Natural killer cell (primary cell): Measurements from ENCODE around the gene NOP58. TPM values are rescaled to one million over a fixed set of nuclear protein-coding genes. Genes with fewer than 3 reads are reported as not detected.

ENCODE experiments used
- ATAC-seq, 3 donors: fragments of 150-1000 bp in 2 of 3; fragments of 200-7000 bp in 1 of 3; cut with Tn5 transposase; 1 replicate in 1 of 3; 2 replicates in 2 of 3; pipeline ENCODE4 v1.10.0; 2021; ENCODE audit warnings: mild to moderate bottlenecking in 2 of 3, moderate library complexity in 2 of 3
- DNase-seq, 2 donors: peaks; one replicate each; pipeline versions ENCODE4 v3.0.0 to v3.0.0-alpha.2; 2013 to 2021; ENCODE audit warnings: mixed read lengths in 1 of 2
- H3K27ac ChIP-seq: one replicate; pipeline ENCODE4 v1.5.1; 2013; ENCODE audit warnings: mild to moderate bottlenecking, low read length
- H3K27me3 ChIP-seq: one replicate; pipeline ENCODE4 v1.6.1; 2013; ENCODE audit warnings: low read length; ENCODE audit not compliant: control insufficient read depth, insufficient read depth
- H3K36me3 ChIP-seq: one replicate; pipeline ENCODE4 v1.6.1; 2013; ENCODE audit warnings: low read length; ENCODE audit not compliant: control insufficient read depth, insufficient read depth
- H3K4me1 ChIP-seq: one replicate; pipeline ENCODE4 v1.6.1; 2013; ENCODE audit warnings: low read length; ENCODE audit not compliant: control insufficient read depth, insufficient read depth
- H3K4me3 ChIP-seq: one replicate; pipeline ENCODE4 v1.5.1; 2013; ENCODE audit warnings: low read length
- H3K9me3 ChIP-seq: one replicate; pipeline ENCODE4 v1.6.1; 2013; ENCODE audit warnings: low read length; ENCODE audit not compliant: control insufficient read depth, insufficient read depth
- H3K27ac Mint-ChIP-seq, 2 donors: one replicate each; pipeline ENCODE4 v1.8.0; 2022; ENCODE audit warnings: mild to moderate bottlenecking in 2 of 2, mixed read lengths in 2 of 2, moderate library complexity in 1 of 2
- H3K27me3 Mint-ChIP-seq, 2 donors: one replicate each; pipeline ENCODE4 v1.8.0; 2022; ENCODE audit warnings: low read depth in 2 of 2, mixed read lengths in 2 of 2
- H3K36me3 Mint-ChIP-seq: one replicate; pipeline ENCODE4 v1.8.0; 2022; ENCODE audit warnings: mixed read lengths
- H3K4me1 Mint-ChIP-seq, 2 donors: one replicate each; pipeline ENCODE4 v1.8.0; 2022; ENCODE audit warnings: mixed read lengths in 2 of 2
- H3K4me3 Mint-ChIP-seq: one replicate; pipeline ENCODE4 v1.8.0; 2022; ENCODE audit warnings: mild to moderate bottlenecking, moderate library complexity, mixed read lengths
- H3K9me3 Mint-ChIP-seq, 2 donors: one replicate each; pipeline ENCODE4 v1.8.0; 2022; ENCODE audit warnings: mixed read lengths in 2 of 2
- WGBS: methylation state at CpG from one replicate; pipeline ENCODE4 v1.1.7; 2013; ENCODE audit warnings: missing lambda C conversion rate; ENCODE audit not compliant: insufficient coverage; 5-methylcytosine and 5-hydroxymethylcytosine counted together
- intact Hi-C: fragments of 100-400 bp; cut with micrococcal nuclease; formaldehyde crosslinking; loops from one replicate; pipeline ENCODE4 v1.14.2; 2022
- total RNA-seq, 4 donors: library from RNA; stranded (reverse); fragments of 120-200 nt in 1 of 4; gene quantifications; one replicate each; pipeline versions ENCODE4 v1.2.3 to v1.2.4, GENCODE V29; 2013 to 2022
- TF ChIP-seq, protein P1 (sequence below): fragments of 200-600 bp; IDR thresholded peaks from one replicate; pipeline ENCODE4 v1.8.0; 2022; ENCODE audit warnings: antibody characterized with exemption

NOP58 gene
- total RNA-seq, 3 donors from 2014 or later (not counting 1 experiment from before 2014, with no cell fraction given), result 122 to 155 (median 124) TPM

DNA sequence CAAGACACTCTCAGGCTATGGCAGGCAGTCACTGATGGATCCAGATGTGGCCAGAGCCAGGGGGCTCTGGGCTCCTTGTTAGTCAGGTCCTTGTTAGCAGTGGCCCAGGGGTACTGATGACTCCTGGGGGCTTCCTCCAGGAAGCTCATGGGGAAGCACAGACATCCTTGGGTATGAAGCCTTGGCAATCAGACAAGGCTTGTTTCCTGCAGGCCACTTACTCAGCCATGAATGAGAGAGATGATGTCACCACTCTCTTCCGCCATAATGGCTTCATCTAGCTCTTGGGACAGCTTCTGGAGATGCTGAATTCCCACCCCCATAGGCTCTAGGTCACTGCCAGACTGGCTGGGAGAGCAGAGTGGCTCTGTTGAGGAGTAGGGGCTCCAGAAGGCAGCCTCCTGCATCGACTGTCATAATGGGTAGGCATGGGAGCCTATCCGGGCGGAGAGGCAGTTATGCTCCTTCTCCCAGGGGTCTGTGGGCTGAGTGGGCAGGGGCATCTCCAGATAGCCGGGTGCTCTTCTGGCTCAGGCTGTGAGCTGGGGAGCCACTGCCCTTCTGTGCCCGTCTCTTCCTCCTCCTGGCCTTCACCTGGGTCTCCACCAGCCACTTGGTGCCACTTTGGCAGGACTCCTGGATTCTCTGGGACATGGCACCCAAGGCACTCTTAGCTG is 70.4 kb downstream of the NOP58 start:
- Mint-ChIP-seq H3K27me3 (no peaks in the 10 kb centered on the region), H3K4me3 (no peak overlapping the region), H3K4me1 (peaks cover 0 to 7% of the 10 kb centered on the region in 2 donors), H3K27ac (no peak overlapping the region), H3K36me3 (no peaks in the 10 kb centered on the region), H3K9me3 (no peaks in the 10 kb centered on the region)
- Histone ChIP-seq H3K36me3 (no peaks in the 10 kb centered on the region), H3K27me3 (no peaks in the 10 kb centered on the region), H3K27ac (no peak overlapping the region), H3K4me1 (no peaks in the 10 kb centered on the region), H3K9me3 (no peaks in the 10 kb centered on the region), H3K4me3 (no peak overlapping the region)
- TF ChIP-seq, protein P1, sequence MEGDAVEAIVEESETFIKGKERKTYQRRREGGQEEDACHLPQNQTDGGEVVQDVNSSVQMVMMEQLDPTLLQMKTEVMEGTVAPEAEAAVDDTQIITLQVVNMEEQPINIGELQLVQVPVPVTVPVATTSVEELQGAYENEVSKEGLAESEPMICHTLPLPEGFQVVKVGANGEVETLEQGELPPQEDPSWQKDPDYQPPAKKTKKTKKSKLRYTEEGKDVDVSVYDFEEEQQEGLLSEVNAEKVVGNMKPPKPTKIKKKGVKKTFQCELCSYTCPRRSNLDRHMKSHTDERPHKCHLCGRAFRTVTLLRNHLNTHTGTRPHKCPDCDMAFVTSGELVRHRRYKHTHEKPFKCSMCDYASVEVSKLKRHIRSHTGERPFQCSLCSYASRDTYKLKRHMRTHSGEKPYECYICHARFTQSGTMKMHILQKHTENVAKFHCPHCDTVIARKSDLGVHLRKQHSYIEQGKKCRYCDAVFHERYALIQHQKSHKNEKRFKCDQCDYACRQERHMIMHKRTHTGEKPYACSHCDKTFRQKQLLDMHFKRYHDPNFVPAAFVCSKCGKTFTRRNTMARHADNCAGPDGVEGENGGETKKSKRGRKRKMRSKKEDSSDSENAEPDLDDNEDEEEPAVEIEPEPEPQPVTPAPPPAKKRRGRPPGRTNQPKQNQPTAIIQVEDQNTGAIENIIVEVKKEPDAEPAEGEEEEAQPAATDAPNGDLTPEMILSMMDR, result no peak
- 98% methylated on average over 6 of the region's 6 CpGs for WGBS
- intact Hi-C loops, result no loop called here
- no peak for ATAC-seq
- no peak for DNase-seq

DNA sequence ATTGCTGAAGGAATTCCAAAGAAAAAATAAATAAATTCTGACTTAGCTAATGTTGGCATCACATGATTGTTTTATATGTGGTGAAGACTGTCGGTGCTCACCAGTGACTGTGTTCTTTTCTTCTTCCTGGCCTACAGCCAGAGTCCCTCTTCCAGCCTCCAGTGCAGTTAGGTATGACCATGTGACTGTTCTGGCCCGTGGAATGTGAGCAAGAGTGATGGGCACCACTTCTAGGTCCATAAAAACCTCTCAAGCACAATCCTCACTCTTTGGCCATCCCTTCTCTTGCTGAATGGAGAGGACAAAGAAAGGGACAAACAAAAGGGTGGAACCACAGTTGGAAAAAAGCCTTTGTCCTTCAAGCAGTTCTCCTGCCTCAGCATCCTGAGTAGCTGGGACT is 71.6 kb downstream of the NOP58 start:
- no peaks in the 10 kb centered on the region for H3K36me3 Mint-ChIP-seq
- no peak overlapping the region for H3K27ac ChIP-seq
- ATAC-seq (no peak), DNase-seq (no peak)
- no peaks in the 10 kb centered on the region for H3K27me3 ChIP-seq
- TF ChIP-seq, protein P1, result no peak
- no peaks in the 10 kb centered on the region for H3K9me3 Mint-ChIP-seq
- H3K36me3 ChIP-seq, result no peaks in the 10 kb centered on the region
- intact Hi-C loops, result no loop called here
- H3K9me3 ChIP-seq, result no peaks in the 10 kb centered on the region
- no peaks in the 10 kb centered on the region for H3K27me3 Mint-ChIP-seq
- H3K4me3 ChIP-seq, result no peak overlapping the region
- H3K4me1 Mint-ChIP-seq, result peaks cover 0 to 7% of the 10 kb centered on the region in 2 donors
- 57% methylated on average over 2 of the region's 2 CpGs for WGBS
- H3K4me3 Mint-ChIP-seq, result no peak overlapping the region
- H3K27ac Mint-ChIP-seq, result no peak overlapping the region
- no peaks in the 10 kb centered on the region for H3K4me1 ChIP-seq

DNA sequence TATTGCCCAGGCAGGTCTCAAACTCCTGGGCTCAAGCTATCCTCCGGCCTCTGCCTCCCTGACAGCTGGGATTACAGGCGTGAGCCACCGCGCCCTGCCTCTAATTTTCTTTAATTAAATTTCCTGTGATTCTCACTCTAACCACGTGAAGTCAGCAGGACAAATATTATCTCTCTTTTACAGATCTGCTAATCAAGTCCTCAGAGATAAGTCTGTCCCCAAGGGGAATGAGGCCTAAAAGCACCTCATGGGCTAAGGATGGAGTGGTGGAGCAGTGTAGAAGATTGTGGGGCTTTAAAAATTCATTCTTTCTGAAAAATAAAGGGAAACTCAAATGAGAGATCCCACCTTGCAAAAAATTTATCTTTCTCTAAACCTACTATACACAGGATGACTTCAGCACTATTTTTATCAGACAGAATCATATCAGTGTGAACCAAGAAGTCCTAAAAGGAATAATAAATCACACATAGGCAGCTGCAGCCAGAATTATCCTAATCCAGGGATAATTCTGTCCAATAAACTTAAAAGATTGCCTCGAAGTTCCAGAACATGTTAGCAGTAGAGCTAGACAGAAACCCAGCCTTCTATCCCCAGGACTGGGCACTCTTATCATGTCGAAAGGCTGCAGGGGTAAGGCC is 72.3 kb downstream of the NOP58 start:
- Mint-ChIP-seq H3K27me3 (no peaks in the 10 kb centered on the region), H3K27ac (no peak overlapping the region), H3K36me3 (no peaks in the 10 kb centered on the region), H3K9me3 (no peaks in the 10 kb centered on the region), H3K4me3 (no peak overlapping the region), H3K4me1 (peaks cover 0 to 7% of the 10 kb centered on the region in 2 donors)
- no peak for DNase-seq
- Histone ChIP-seq H3K36me3 (no peaks in the 10 kb centered on the region), H3K4me1 (no peaks in the 10 kb centered on the region), H3K27me3 (no peaks in the 10 kb centered on the region), H3K4me3 (no peak overlapping the region), H3K9me3 (no peaks in the 10 kb centered on the region), H3K27ac (no peak overlapping the region)
- ATAC-seq, result no peak
- intact Hi-C loops, result no loop called here
- 68% methylated on average over 7 of the region's 7 CpGs for WGBS
- TF ChIP-seq, protein P1, result no peak
